Retinal pigment epithelial cell (primary cell): ENCODE results near the gene BTRC.

Experiments used
- DNase-seq: peaks from one replicate; pipeline ENCODE4 v3.0.0-alpha.2; 2010; ENCODE audit warnings: low read depth
- H3K4me3 ChIP-seq: 2 replicates; pipeline ENCODE4 v1.5.1; 2011; ENCODE audit warnings: mild to moderate bottlenecking, low read length, control low read depth, moderate library complexity
- CTCF ChIP-seq: conservative IDR thresholded peaks from 2 replicates; pipeline ENCODE4 v1.5.1; 2011; ENCODE audit warnings: low read depth, low read length, control low read depth, inconsistent platforms

Gene BTRC

GRCh38 chr10:101564490-101564991 lies 210.6 kb downstream of the BTRC start:
- no peak for DNase-seq

DNA sequence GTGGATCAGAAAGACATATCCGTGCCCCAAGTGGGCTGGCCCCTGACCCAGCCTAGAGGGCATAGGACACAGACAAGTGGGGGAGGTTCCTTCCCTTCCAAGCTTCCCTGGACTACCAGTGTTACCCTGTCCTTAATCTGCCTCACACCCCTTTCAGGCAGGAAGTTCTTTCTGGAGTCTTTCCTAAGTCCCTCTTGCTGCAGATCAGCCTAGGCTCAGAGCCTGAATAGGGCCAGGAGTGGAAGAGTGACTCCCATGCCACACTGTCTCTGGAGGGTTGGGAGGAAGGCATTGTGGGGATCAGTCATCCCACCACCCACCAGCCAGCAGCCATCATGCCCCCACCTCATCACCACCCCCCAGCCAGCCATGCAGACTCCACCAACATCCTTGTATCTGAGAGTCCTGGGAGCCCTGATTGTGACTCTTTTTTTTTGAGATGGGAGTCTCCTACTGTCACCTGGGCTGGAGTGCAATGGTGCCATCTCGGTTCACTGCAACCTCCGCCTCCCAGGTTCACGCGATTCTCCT lies 211.5 kb downstream of the BTRC start:
- H3K4me3 ChIP-seq = no peak overlapping the region
- DNase-seq = no peak
- no peak for TF ChIP-seq CTCF

More at GRCh38 chr10:101564490-101564991, 210.6 kb downstream of the BTRC start:
- no peak for TF ChIP-seq CTCF
- H3K4me3 ChIP-seq = no peak overlapping the region

GRCh38 chr10:101565936-101566332 lies 212.0 kb downstream of the BTRC start:
- no peak for TF ChIP-seq CTCF
- H3K4me3 ChIP-seq = no peak overlapping the region
- DNase-seq = no peak

DNA sequence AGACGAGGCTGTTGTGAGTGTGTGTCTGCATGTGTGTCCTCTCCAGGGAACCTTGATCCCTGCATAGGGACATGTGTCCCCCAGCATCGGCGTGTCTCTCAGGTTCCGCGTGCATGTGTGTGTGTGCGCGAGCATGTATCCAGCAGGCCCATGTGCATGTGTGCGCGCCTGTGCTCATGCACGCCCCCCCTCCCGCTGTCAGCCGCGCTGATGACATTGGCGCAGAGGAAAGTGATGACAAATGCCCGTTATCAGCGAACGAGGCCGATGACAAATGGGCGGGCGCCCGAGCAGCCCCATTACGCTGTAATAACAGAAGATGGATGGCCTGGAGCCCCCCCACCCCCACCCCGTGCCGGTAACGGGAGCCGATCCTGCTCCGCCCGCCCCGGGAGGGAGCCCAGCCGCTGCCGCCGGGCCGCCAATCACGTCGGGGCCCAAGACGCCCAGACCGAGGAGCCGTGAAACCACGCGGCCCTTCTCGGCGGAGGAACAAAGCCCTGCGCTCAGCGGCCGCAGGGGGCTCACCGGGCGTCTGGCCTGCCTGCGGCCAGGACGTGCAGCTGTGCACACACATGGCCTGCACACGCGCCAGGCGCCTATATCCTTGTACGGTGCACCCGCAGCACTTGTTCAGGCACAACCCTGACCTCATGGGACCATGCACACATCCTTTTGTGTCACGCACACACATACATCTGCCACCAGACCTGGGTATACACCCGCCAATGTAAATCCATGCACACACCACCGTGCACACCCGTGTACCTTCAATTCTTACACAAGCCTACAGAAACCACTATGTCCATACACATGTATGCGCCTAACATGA lies 212.6 kb downstream of the BTRC start:
- no peak overlapping the region for H3K4me3 ChIP-seq
- DNase-seq = no peak
- no peak for TF ChIP-seq CTCF

DNA sequence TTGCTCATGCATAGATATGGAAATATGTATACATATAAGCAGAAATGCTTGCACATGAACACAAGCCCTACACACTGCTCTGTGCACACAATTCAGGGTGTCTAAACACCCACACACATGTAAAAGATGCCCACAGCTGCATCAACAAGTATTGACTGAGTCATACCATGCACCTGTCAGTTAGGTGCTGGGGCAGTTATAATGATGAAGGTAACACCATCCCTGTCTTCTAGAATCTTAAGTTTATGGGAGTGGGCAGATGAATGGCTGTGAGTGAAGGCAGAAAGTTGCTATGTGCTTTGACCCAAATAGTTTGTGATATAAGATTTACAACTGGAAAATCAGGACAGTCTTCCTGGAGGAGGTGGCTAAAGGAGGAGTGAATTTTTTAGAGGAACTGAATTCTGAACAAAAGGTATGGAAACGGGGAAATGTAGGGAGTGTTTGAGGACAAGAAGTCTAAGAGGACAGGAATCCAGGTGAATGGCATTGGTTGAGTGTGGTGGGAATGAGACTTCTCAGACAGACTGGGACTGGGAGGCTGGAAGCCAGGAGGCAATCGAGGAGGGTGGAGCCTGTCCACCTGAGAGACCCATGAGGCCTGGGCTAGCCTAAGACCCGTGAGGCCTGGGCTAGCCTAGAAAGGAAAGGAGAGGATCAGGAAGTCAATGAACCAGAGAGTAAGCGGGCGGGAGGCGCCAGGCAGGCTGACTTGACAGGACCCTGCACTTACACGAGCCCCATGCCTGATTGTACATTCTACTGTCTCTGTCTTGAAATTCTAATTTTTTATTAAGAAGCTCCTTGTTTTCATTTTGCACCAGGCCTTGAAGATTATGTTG lies 213.4 kb downstream of the BTRC start:
- no peak for TF ChIP-seq CTCF
- H3K4me3 ChIP-seq = no peak overlapping the region
- DNase-seq = no peak

GRCh38 chr10:101568054-101568745 lies 214.2 kb downstream of the BTRC start:
- no peak for DNase-seq
- no peak for TF ChIP-seq CTCF
- no peak overlapping the region for H3K4me3 ChIP-seq
